ELF-1 (cell line): ENCODE data around the gene LSR.
A peak's percentile ranks its signal among the peaks of the same experiment; 100 is the strongest.
"Not testable (repeated sequence)": the region's sequence is repeated elsewhere in the genome, so short reads cannot be mapped to it uniquely, and the experiment has no call there.

Source experiments
- DNase-seq: peaks from one replicate; pipeline ENCODE4 v3.0.0-alpha.2; 2016; ENCODE audit warnings: low read depth, low spot score

Gene LSR

DNA sequence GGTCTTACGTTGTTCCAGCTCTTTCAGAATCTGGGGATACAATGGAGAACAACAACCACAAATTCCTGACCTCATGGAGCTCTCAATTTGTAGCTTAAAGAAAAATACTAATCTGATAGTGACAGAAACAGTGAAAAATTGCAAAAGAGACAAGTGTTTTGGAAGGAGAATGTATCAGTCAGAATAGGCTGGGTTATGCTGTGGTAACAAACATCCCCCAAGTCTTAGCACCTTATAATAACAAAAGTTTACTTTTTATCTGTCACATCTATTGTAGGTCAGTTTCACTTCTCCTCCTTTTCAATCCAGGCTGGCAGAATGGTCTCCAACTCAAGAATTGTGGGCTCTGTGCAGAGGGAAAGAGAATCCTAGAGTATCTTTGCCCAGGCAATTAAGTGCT lies 29.8 kb upstream of the LSR start:
- DNase-seq = no peak

DNA sequence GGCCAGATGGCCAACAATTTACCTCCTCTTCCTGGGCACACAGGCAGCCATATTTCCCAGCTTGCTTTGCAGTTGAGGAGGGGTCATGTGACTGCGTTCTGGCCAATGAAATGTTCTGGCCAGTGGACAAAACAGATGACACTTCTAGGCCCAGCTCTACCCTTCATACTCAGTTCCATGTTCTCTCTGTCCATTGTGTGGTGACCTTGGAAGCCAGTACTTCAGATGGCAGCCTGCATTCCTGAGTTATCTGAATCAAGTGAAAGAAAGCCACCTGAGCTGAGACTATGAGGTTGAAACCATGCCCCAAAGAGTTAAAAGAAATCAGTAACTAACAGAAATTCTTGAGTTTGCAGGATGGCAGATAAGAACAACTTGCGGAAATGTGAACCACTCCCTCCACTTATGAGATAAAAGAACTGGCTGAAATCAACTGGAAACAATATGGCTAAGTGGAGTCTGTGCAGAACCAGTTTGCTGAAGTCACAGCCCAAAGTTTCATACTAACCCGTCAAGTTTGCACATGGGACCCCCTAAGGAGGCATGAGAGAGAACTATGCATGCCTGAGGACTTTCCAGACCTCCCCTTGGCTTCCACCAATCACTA lies 28.4 kb upstream of the LSR start:
- DNase-seq = peak; percentile 54

DNA sequence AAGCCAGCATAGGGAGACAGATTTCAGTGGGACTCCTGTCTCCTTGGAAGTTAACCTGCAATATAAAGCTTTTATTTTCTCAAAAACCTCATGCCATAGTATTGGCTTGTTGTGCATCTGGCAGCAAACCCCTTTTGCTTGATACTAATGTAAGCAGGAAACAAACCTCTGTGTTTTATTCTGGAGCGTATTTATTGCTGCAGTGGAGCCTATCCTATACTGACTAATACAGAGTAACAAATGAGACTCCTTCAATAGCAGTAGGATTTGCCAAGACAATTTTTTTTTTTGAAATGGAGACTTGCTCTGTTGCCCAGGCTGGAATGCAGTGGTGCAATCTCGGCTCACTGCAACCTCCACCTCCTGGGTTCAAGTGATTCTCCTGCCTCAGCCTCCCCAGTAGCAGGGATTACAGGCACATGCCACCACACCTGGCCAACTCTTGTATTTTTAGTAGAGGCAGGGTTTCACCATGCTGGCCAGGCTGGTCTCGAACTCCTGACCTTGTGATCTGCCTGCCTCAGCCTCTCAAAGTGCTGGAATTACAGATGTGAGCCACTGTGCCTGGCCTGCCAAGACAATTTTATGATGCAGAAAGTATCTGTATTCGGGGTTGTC lies 27.7 kb upstream of the LSR start:
- DNase-seq = not testable (repeated sequence)

DNA sequence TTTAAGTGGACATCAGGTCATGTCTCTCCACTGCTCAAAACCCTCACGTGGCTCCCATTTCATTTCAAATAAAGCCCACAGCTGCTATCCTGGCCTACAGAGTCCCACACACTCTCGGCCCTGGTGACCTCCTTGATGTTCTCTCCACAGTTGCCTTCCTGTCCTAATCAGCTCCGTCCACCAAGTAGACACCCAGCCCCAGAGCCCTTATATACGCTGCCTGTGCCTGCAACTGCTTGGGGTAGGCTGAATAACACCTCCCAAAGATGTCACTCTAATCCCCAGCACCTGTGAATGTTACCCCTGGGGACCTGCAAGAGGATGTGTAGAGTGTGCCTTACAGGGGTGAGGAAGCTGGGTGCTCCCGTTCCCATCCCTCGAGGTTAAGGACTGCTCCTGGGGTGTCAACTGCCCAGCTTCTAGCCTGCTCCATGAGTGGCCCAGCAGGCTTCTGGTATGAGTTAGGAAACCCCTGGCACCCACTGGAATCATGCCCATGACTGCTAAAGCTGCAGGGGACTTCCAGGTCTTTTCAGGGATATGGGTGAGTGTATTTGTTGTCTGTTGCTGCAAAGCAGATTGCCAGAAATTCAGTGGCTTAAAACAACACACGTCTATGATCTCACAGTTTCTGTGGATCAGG lies 26.3 kb upstream of the LSR start:
- DNase-seq = no peak

DNA sequence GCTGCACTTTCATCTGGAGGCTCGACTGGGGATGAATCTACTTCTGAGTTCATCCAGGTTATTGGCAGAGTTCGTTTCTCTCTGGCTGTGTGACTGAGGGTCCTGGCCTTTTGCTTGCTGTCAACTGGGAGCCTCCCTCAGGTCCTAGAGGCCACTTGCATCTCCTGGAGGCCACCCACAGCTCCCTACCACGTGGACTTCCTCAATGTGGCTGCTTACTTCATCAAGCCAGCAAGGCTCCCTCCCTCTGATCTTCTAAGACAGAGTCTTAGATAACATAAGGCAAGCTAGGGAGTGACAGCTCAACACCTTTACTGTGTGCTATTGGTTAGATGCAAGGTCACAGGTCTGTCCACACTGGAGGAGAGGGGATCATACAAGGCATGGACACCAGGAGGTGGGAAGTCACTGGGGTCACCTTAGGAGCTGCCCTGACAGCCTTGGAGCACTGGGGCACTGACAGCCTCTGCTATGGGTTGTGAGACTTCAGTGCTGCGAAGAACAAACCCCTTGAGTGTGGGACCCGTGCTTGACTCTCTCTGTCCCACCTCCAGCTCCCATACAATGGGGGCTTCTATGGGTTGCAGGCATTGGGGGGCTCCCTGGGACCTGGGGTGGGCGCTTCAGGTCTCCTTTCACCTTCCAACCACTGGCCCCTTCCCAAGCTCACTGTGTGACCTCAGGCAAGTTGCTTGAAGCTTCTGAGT lies 25.6 kb upstream of the LSR start:
- no peak for DNase-seq

DNA sequence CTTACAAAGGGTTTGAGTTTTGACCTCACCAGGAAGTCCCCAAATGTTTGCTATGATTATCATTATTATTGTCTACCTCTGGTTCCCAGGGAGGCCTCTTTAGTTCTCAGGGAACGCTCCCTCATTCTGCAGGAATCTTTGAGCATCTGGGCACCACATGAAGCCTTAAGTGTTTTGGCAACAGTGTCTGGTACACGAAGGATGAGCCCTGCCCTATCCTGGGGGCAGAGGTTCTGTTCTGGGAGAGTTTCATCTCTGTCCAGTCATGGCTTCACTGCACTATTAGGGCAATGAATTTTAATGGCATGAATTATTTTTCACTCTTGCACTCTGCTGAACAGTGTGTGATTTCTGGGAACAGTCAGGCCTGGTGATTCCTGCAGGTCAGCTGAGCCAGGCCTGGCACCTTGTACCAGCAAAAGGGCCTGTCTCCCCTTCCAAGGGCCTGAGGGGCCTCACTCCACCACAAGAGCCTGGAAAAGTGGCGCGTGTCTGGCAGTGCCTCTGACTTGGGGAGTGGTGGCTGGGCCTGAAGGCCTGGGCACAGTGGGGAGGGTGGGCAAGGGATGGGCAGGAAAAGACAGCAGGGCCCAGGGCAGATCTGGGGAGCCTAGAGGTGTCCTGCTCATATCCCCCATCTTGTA lies 24.8 kb upstream of the LSR start:
- DNase-seq = no peak

DNA sequence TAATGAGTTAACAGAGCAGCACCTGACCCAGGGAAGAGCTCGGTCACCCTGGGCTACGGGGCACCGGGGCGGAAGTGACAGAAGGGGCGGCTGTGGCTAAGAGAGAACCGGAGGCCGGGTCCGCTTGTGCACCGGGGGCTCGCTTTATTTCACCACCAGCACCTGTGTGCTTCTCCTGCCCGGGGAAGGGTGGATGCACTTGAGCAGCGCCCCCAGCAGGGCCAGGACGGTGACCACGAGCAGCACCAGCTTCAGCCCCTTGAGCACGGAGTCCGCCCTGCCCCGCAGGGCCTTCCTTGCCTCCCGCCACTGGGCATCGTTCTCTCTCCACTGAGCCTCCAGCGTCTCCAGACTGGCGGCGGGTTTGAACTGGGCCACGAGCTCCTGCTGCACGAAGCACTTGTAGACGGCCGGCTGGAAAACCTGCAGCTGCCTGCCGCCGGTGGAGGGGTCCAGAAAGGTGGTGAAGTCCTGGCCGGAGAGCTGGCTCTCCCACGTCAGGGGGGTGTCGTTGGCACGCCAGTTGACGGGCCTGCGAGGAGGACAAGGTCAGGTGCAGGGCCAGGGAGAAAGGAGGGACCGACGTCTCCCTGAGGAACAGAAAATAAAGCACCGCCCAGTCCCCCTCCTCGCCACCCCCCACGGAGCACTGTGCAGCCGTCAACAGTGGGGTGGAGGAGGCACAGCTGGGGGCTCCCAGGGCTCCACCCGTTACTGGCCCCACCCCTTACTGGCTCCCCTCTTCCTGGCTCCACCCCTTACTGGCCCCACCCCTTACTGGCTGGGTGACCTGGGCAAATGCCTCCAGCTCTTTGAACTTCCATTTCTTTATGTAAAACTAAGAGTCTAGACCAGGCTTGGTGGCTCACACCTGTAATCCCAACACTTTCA lies 23.9 kb upstream of the LSR start:
- DNase-seq = peak; percentile 52

DNA sequence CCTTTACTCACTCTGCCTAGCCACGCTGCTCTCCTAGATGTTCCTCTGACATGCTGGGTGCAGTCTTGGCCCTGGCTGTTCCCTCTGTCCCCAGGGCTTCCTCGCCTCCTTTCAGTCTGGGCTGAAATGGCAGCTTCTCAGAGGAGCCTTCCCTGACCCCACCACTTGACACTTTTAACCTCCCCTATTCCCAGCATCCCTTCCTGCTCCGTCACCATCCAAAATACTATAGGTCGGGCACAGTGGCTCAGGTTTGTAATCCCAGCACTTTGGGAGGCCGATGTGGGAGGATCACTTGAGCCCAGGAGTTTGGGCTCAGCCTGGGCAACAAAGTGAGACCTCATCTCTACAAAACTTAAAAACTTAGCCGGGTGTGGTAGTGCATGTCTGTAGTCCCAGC lies 22.9 kb upstream of the LSR start:
- no peak for DNase-seq

DNA sequence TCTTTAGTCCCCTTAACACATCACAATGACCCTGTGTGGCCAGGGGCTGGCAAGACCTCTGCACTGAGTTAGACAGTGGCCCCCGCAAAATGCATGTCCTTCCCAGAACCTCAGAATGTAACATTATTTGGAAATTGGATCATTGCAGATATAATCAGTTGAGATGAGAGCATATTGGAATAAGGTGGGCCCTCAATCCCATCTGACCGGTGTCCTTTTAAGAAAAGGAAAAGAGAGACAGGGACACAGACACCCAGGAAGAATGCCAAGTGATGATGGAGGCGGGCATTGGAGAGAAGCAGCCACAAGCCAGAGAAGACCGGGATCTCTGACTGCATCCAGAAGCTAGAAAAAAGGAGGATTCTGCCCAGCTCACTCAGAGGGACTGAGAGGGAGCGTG lies 22.1 kb upstream of the LSR start:
- DNase-seq = no peak

DNA sequence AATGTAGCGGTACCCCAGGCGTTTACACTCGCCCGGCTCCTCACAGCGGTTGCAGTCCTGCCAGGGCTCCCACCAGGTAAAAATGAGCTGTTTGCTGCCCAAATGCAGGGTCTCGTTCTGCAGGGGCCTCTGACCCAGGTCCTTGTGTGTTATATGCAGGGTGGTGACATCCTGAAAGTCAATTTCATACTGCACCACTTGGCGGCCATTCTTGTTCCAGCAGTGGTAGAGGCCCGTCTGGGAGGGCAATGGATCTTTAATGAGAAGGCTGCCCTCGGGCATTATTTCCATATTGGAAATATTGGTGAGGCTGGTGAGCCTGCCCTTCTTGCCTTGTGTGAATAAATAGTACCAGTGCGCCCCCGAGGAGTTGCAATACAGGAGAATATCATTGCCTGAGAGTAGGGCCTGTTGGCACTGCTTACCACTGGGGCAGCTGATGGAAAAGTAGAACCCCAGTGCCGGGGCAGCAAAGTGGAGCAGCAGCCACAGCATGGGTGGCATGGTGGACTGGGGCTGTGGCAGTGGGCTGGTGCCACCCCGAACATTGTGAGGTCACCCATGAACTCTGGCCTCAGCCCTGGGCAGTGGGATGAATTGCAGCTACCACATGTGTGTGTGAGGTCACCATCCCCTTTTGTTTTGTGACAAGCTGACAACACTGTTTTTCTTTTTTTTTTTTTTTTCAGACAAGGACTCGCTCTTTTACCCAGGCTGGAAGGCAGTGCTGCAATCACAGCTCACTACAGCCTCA lies 20.4 kb upstream of the LSR start, which contains the start of gene FAM187B:
TSS of gene FAM187B (minus strand) at position 563 of the 754 bp plus-strand sequence. CDS start at position 504, 59 bp downstream.
- no peak for DNase-seq

DNA sequence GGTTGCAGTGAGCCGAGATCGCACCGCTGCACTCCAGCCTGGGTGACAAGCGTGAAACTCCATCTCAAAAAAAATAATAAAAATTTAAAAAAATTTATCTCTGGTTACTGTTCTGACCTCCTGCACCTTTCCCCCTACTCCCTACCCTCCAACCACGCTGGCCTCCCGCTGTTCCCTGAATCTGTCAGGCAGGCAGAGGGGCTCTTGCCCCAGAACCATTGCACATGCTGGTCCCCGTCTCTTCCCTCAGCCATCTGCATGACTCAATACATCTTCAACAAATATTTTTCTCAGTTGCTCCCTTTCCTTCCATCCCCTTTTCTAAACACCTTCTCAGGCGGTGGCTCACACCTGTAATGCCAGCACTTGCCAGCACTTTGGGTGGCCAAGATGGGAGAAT lies 19.2 kb upstream of the LSR start:
- no peak for DNase-seq

DNA sequence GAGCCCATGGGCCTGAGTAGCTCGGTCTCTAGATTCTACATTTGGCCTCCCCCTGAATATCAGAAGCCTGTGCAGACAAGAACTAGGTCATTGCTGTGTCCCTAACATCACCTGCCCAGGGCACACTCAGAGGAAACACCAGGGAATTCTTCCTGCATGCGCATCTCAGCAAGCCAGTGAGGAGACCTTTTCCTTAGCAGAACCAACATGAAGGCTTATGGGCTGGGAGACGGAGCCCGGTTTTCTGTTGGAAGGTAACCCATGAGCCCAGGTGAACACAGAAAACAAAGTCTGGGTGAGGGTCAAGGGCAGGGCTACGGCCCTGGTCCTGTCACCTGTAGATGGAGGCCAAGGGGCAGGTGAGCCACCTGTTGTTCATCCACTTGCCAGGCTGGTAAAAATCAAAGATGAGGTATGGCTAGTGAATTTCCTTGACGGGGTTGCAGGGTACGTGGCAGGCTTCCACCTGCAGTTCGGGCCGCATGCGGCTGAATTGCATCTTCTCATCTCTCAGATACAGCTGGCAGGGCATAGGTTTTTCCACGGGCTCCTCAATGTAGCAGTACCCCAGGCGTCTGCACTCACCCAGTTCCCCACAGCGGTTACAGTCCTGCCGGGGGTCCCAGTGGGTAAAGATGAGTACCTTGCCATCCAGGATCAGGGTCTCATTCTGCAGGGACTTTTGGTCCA lies 16.7 kb upstream of the LSR start:
- DNase-seq = no peak

DNA sequence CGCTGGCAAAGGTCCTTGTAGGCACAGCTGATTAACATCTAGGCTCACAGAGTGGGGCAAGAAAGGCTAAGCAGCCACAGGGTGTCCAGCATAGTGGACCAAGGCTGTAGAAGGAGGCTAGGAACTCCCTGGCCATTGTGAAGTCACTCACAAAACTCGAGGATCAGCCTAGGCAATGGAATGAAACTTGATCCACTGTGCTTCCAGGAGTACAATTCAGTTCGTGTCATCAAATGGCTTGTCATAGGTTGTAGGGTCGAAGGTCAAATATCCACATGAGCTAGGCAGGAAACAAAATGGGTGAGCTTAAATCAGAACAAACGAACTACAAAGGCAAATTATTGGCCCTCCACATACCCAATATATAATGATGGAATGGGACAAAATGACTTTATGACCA lies 15.9 kb upstream of the LSR start:
- no peak for DNase-seq

DNA sequence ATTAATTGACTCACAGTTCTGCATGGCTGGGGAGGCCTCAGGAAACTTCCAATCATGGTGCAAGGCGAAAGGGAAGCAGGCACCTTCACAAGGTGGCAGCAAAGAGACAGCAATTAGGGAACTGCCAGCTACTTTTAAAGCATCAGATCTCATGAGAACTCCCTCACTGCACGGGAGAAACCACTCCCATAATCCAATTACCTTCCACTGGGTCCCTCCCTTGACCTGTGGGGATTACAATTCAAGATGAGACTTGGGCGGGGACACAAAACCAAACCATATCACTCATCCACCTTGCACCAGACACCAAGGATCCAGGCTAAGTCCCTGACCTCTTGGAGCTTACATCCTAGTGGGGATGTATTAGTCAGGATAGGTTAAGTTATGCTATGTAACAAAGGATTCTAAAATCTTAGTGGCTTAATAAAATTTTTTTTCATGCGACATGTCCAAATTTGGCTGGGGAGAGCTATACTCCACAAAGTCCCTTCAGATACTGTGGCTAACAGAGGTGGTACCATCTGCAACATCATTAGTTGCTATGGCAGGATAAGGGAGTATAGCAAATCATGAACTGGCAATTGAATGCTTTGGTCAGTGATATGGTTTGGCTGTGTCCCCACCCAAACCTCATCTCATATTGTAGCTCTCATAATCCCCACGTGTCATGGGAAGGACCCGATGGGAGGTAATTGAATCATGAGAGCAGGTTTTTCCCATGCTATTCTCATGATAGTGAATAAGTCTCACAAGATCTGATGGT lies 12.0 kb upstream of the LSR start:
- peak; percentile 45 for DNase-seq

DNA sequence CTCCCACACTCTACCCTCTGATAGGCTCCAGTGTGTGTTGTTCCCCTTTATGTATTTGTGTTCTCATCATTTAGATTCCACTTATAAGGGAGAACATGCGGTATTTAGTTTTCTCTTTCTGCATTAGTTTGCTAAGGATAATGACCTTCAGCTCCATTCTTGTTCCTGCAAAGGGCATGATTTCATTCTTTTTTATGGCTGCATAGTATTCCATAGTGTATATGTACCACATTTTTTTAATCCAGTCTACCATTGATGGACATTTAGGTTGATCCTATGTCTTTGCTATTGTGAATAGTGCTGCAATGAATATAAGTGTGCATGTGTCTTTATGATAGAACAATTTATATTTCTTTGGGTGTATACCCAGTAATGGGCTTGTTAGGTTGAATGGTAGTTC lies 9.2 kb upstream of the LSR start:
- not testable (repeated sequence) for DNase-seq

DNA sequence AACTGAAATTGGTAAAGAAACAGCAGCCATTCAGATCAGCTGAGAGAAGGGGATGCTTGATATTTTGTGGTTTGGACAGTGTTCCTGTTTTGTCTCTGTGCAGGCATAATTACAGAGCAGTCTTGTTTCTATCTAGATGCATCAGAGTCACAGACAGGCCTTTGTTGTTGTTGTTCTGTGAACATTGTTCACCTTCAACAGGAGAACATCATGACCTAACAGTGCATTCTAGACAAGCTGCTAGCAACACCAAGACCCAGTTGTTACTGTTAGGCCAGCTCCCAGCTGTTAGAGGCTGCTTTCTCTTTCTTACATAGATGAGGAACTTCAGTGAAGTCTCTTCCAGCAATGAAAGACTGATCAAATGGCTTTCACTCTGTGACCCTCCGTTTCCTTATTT lies 8.5 kb upstream of the LSR start:
- no peak for DNase-seq

DNA sequence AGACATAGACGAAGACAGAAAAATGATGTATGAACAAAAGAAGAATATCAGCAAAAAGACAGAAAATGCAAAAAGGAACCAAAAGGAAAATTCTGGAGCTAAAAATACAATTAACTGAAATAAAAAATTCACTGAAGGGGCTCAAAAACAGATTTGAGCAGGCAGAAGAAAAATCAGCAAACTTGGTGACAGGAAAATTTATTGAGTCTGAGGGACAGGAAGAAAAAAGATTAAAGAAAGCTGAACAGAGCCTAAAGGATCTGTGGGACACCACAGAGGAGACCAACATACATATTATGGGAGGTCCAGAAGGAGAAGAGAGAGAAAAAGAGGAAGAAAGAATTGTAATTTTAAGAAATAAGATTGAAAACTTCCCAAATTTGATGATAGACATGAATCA lies 7.4 kb upstream of the LSR start:
- DNase-seq = no peak

DNA sequence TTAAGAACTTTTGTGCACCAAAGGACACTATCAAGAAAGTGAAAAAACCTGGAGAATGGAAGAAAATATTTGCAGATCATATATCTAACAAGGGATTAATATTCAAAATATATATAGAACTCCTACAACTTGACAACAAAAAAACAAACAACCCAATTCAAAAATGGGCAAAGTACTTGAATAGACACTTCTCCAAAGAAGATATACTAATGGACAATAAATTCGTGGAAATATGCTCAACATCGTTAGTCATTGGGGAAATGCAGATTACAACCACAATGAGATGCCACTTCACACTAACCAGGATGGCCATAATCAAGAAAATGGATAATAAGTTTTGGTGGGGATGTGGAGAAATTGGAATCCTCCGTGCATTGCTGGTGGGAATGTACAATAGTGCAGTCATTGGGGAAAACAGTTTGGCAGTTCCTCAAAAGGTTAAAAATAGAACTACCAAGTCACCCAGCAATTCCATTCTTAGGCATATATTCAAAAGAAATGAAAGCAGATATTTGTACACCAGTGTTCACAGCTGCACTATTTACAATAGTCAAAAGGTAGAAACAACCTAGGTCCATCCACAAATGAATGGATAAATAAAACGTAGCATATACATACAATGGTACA lies 2.2 kb upstream of the LSR start:
- no peak for DNase-seq
